RCC 7860 (cell line): Measurements from ENCODE around the gene PRAMEF10.
"Not testable (repeated sequence)": the region's sequence is repeated elsewhere in the genome, so short reads cannot be mapped to it uniquely, and the experiment has no call there.

Experiments
- DNase-seq: peaks from one replicate; pipeline ENCODE4 v3.0.0-alpha.2; 2015; ENCODE audit warnings: low spot score
- FAIRE-seq: peaks from 2 replicates; lab custom pipeline; 2012; peaks lifted over from hg19 to GRCh38; lab: Jason Lieb, UNC

PRAMEF10 gene

GRCh38 chr1:12898170-12898569, at the start of gene PRAMEF10:
Gene PRAMEF10 (minus strand): TSS chr1:12898270. CDS start chr1:12895847, 2,423 bp downstream.
- not testable (repeated sequence) for DNase-seq, FAIRE-seq

DNA sequence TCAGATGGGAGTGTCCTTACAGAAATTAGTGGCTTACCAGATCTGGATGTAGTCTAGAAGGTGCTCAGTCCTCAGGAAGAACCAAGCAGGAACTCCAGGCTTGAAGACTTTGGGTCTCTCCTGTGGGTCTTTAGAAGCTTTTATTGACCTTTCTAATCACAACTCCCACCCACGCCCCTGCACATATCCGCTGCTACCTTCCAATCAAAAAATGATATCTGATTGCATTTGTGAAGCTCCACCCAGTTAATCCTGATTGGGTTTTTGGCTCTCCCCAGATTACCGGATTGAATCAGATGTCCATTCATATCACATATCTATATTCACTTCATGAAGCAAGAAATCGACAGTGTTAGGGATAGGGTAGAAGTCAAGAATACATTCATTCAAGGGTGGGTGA, 49.4 kb upstream of the PRAMEF10 start, which contains the start of gene PRAMEF6:
TSS of gene PRAMEF6 (minus strand) at position 101 of the 400 bp plus-strand sequence. CDS start 5,062 bp downstream, outside the sequence.
- not testable (repeated sequence) for FAIRE-seq, DNase-seq

DNA sequence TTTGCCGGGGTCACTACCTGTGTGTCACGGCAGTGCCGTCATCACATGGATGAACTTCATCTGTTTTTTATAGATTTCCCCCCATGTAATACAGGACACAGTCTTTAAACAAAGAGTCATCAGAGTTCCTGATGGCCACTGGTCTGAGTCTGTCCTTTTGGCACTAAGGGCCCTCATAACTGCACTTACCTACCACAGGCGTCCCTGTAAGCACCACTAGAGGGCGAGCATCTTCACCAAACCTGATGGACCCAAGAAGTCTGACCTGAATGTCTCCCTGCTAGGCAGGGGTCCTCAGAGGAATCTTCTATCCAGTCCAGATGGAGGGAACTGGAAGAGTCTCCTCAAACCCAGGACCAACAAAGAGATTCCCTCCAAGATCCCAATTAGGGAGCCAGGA, 26.3 kb upstream of the PRAMEF10 start:
- not testable (repeated sequence) for DNase-seq, FAIRE-seq

- DNase-seq: not testable (repeated sequence)
- FAIRE-seq: peak; percentile 70
Measured at GRCh38 chr1:12921749-12922148, 23.7 kb upstream of the PRAMEF10 start.

- not testable (repeated sequence) for FAIRE-seq, DNase-seq
Measured at GRCh38 chr1:12916310-12916709, 18.2 kb upstream of the PRAMEF10 start, which contains the start of gene PRAMEF7. Gene PRAMEF7 (plus strand): TSS chr1:12916610. CDS start chr1:12917693, 1,083 bp downstream.

DNA sequence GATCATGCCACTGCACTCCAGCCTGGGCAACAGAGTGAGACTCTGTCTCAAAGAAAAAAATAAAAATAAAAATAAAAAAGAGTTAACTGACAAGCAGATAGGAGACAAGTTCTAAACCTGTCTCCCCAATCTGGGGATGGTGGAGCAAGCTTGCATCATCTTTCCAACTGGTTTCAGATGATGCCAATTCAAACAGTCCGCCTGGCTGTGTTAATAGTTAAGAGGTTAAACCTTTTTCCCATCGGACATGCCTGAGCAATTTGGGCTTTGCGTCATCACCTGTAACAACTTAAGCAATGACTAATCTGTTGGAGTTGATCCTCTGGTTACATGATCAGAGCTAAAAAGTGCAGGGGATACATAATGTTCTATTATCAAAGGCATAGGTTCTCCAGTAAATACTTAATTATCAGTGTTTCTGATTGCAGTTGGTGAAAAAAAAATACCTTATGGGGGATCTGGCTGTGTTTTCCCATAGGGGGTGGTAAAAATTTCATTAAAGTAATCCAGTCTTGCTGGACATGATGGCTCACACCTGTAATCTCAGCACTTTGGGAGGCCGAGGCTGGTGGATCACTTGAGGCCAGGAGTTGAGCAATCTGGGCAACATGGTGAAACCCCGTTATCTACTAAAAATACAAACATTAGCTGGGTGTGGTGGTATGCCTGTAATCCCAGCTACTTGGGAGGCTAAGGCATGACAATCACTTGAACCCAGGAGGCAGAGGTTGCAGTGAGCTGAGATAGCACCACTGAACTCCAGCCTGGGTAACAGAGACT, 5.9 kb upstream of the PRAMEF10 start:
- not testable (repeated sequence) for DNase-seq, FAIRE-seq

- FAIRE-seq, DNase-seq: not testable (repeated sequence)
Measured at GRCh38 chr1:12899186-12899585, 1.1 kb upstream of the PRAMEF10 start.

DNA sequence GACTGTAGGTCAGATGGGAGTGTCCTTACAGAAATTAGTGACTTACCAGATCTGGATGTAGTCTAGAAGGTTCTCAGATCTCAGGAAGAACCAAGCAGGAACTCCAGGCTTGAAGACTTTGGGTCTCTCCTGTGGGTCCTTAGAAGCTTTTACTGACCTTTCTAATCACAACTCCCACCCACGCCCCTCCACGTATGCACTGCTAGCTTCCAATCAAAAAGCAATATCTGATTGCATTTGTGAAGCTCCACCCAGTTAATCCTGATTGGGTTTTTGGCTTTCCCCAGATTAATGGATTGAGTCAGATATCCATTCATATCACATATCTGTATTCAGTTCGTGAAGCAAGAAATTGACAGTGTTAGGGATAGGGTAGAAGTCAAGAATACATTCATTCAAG, 12.0 kb downstream of the PRAMEF10 start, which contains the start of gene PRAMEF4:
TSS of gene PRAMEF4 (minus strand) at position 101 of the 400 bp plus-strand sequence. CDS start 2,807 bp downstream, outside the sequence.
- not testable (repeated sequence) for DNase-seq, FAIRE-seq

GRCh38 chr1:12878453-12878852, 19.6 kb downstream of the PRAMEF10 start:
- not testable (repeated sequence) for DNase-seq, FAIRE-seq

DNA sequence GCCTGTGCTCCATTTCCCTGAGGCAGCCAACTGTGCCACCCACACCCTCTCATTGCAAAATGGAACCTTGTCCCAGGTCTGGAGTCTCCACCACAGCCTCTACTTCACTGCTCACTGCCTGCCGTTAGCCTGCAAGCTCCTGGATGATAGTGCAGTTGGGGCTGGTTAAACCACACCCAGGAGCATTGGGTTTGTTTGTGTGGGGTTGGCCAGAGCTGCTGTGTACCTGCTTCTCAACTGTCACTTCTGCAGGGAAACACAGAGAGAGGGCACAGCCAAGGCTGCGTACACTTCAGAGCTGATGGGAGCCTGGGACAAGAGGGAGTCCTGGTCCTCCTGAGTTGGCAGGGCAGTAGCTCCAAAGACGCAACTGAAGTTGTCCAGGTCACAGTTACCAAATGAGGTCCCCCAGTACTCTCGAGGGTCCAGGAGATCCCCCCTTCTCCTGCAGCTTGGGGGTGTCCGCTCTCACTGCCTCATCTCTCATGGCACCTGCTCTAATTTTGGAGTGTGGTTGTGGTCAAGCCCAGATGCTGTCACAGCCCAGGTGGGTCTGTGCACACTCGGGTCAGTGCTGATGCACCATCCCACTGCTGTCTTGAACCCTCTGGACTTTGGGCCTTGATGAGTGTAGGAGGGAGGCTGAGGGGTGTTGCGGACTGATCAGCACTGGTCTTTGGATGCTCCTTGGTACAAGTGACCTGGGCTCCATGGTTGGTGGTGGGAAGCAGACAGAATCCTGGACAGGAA, 34.8 kb downstream of the PRAMEF10 start:
- not testable (repeated sequence) for FAIRE-seq, DNase-seq

GRCh38 chr1:12856786-12857185, 41.3 kb downstream of the PRAMEF10 start, which contains the start of gene PRAMEF2:
Gene PRAMEF2 (plus strand): TSS chr1:12857086. CDS start chr1:12859010, 1,924 bp downstream.
- DNase-seq, FAIRE-seq: not testable (repeated sequence)

- no peak for FAIRE-seq
Measured at GRCh38 chr1:12851779-12852178, 46.3 kb downstream of the PRAMEF10 start.

DNA sequence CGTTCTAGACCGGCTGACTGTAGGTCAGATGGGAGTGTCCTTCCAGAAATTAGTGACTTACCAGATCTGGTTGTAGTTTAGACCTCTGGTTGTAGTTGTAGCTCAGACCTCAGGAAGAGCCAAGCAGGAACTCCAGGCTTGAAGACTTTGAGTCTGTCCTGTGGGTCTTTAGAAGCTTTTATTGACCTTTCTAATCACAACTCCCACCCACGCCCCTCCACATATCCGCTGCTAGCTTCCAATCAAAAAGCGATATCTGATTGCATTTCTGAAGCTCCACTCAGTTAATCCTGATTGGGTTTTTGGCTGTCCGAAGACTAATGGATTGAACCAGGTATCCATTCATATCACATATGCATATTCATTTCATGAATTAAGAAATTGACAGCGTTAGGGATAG, 49.5 kb downstream of the PRAMEF10 start, which contains the start of gene HNRNPCL1:
TSS of gene HNRNPCL1 (minus strand) at position 101 of the 400 bp plus-strand sequence. CDS start 431 bp downstream, outside the sequence.
- FAIRE-seq, DNase-seq: not testable (repeated sequence)

More at GRCh38 chr1:12851779-12852178, 46.3 kb downstream of the PRAMEF10 start:
- DNase-seq: peak; percentile 35
